IPS-NIHi7 (cell line): Measurements from ENCODE around the gene MEIOB.

Source experiments
- DNase-seq: peaks from one replicate; pipeline ENCODE4 v3.0.0; 2012; ENCODE audit warnings: mixed read lengths; ENCODE audit errors: extremely low spot score

The MEIOB gene

DNA sequence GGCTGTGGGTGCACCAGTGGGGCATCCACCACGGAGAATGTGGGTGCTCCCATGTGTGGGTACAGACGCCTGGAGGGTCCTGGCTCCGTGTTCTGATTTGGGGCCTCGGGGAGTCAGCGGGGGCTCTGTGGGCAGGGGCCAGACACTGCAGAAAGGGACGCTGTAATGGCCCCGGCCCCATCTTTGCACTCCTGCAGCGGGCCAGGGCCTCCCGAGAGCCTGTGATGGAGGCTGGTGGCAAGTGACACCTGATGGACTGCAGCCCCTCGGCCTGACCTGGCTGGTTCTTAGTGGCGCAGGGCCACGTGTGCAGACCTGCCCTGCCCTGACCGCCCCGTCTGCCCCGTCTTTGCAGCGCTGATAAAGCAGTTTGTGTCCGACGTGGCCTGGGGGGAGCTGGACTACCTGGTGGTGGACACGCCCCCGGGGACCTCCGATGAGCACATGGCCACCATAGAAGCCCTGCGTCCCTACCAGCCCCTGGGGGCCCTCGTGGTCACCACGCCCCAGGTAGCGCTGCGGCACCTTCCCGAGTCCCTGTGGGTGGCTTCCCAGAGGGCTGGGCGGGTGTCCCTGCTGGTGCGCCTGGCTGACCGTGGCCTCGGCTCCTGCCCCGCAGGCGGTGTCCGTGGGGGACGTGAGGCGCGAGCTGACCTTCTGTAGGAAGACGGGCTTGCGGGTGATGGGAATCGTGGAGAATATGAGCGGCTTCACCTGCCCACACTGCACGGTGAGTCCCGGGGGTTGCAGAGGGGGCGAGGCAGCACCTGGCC is 84.5 kb downstream of the MEIOB start:
- no peak for DNase-seq

DNA sequence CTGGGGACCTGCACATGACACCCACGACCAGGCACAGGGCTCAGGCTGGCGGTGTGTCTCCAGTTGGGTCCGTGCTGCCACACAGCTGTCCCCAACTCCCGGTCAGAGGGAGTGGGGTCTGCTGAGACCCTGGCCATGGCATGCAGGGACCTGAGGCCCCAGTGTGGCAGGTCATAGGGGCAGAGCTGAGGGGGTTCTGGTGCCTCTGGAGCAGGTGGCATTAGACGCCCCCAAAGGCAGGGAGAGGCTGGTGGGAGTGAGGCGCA is 85.0 kb downstream of the MEIOB start:
- DNase-seq: no peak

DNA sequence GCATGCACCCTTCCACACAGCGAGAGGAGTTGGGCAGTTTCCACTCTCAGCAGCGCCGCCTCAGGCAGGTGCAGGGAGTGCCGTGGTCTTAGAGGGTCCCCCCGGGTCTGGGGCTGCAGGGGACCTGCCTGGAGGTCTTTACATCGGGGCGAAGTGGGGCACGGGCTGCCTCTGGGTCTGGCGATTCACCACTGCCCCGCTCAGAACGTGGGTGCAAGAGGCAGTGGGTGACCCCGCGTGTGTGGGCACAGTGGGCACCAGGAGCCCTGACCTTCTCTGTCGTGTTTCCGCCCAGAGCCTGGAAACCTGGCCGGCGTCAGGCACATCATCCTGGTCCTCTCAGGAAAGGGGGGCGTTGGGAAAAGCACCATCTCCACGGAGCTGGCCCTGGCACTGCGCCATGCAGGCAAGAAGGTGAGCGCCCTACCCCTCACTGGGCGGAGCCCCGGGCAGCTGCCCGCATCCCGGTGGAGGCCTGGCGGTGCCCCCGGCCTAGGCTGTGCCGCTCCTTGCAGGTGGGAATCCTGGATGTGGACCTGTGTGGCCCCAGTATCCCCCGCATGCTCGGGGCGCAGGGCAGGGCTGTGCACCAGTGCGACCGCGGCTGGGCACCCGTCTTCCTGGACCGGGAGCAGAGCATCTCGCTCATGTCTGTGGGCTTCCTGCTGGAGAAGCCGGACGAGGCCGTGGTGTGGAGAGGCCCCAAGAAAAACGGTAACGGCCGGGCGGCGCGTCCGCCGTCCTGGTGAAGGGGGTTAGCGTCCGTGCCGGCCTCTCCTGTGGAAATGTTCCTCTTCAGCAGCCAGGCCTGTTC is 85.5 kb downstream of the MEIOB start:
- DNase-seq: no peak

DNA sequence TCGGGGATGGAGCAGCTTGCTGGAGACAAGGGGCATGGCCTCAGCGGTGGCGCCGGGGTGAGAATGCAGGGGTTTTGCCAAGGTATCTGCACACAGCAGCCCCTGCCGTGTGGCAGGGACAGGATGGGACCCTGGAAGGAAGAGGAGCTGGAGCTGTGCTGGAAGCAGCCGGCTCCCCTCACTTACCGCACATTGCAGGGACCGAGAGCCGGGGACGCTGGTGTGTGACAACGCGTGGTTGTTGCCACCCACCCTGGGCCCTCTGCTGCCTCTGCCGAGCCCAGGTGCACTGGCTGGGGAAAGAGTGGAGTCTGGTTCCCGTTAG is 86.2 kb downstream of the MEIOB start:
- no peak for DNase-seq

DNA sequence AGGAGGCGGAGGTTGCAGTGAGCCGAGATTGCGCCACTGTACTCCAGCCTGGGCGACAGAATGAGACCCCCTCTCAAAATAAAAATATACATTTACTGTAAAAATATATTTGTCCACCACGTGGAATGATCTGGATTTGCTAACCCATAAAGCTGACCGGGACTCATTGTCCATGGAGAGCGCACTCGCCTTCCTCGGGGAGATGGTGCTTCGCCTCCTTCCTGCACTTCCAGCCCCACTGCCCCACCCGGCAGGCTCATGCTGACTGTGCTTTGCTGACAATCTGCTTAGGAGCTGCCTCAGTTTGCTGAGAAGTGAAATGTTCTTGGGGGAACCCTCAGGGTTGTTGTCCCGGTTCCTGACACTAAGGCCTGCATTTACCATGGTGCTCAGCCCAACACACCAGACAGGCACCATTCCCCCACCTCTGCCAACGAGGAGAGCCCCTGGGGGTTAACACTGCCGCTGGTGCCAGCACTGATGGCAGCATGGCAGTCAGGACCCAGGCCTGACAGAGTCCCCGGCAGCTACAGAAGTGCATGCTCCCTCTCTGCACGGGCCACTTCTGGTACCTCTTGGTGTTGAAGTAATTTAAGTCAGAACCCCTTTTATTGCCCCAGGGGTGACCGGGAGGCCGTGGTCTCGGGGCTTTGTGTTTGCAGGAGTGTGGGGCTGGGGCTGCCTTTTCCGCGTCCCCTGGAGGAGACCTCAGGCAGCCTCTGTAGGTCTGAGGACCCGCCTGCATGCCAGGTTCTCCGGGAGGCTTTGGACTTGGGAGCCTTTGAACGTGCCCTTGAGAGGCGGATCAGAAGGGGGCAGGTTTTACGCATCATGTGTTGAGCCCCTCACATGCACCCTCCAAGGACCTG is 86.8 kb downstream of the MEIOB start:
- DNase-seq: no peak
